ENCODE data around the gene OGFR.

- TF ChIP-seq CTCF (IDR thresholded peaks at IDR 0.05), result no peak
- no peak for TF ChIP-seq POLR2A (IDR thresholded peaks at IDR 0.05)
These were observed 42.3 kb upstream of the OGFR start for GRCh38 chr20:62762376-62762775.

Measured in prostate gland (tissue), 2 donors.